GM12873 (cell line): Measurements from ENCODE around the gene GNG13.

Experiments used
- TF ChIP-seq, protein P1 (sequence below): IDR thresholded peaks from 2 replicates; pipeline ENCODE4 v1.5.1; 2012; ENCODE audit warnings: low read depth, mild to moderate bottlenecking, moderate library complexity, low read length, control low read depth; ENCODE audit not compliant: insufficient read depth; ENCODE audit errors: missing control alignments

Gene GNG13

DNA sequence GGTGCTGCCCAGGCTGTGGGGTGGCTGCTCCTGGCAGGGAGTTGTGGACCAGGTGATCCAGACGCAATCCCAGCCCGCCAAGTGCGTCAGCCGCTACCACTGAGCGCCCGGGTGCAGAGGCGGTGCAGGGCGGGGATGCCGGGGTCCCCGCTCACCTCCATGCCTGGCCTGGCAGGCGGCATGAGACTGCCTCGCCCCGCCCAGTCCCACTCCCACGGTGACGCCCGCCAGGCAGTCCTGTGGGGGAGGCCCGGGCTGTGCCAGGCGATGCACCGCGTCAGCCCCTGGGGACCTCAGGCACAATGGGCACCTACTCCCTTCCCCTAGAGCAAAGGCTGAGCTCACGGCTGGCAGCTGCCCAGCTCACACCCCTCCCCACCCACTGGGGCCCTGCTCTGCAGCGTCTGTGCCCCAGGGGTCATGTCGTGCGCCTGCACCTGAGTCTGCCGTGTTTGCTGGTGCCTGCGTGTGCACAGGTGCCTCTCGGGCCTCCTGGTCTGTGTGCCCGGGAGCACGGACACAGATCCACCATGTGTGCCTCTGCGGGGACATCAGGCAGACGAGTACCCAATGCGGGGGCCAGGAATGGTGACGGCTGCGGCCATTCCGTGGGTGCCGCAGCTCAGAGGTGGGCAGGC is 17.6 kb downstream of the GNG13 start:
- TF ChIP-seq, protein P1, sequence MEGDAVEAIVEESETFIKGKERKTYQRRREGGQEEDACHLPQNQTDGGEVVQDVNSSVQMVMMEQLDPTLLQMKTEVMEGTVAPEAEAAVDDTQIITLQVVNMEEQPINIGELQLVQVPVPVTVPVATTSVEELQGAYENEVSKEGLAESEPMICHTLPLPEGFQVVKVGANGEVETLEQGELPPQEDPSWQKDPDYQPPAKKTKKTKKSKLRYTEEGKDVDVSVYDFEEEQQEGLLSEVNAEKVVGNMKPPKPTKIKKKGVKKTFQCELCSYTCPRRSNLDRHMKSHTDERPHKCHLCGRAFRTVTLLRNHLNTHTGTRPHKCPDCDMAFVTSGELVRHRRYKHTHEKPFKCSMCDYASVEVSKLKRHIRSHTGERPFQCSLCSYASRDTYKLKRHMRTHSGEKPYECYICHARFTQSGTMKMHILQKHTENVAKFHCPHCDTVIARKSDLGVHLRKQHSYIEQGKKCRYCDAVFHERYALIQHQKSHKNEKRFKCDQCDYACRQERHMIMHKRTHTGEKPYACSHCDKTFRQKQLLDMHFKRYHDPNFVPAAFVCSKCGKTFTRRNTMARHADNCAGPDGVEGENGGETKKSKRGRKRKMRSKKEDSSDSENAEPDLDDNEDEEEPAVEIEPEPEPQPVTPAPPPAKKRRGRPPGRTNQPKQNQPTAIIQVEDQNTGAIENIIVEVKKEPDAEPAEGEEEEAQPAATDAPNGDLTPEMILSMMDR: no peak

GRCh38 chr16:782258-782657 is 18.3 kb downstream of the GNG13 start:
- TF ChIP-seq, protein P1: no peak

DNA sequence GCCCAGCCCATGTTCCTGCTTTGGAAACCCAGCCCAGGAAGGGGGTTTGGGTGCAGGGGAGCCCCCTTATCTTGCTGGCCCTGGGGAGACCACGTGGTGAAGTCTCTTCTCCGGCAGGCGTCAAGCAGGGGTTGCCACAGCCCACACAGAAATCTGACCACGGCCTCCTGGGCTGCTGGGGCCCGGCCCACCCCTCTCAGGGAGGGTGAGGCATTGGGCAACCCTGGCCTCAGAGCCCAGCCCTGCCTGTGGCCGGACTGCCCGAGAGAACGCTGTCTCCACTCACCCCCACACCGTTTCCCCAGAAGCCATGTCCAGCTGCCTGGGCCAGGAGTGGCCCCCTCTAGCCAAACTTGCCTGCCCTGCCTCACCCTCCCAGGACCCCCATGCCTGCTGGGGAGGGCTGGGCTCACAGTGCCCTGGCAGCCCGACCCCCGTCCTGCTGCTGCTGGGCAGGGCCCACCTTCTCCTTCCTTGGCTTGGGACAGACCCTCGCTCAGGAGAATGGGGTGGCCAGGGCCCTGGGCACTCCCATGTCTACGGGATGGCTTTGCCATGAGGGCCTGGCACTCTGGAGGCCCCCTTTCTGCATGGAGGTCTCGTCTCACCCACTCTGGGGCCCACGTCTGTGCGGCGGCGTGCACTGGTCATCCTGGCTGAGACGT is 19.1 kb downstream of the GNG13 start:
- TF ChIP-seq, protein P1: no peak

DNA sequence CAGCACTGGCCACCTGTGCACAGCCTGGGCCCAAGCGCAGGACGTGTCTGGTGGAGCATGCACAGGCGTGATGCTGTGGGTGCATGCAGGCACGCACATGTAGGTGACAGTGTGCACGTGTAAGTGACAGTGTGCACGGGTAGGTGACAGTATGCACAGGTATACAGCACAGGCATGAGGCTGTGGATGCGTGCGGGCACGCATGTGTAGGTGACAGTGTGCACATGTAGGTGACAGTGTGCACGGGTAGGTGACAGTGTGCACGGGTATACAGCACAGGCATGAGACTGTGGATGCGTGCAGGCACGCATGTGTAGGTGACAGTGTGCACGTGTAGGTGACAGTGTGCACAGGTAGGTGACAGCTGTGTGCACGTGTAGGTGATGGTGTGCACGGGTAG is 20.2 kb downstream of the GNG13 start:
- TF ChIP-seq, protein P1: no peak

- TF ChIP-seq, protein P1: no peak
Observed at GRCh38 chr16:779561-779960, 21.0 kb downstream of the GNG13 start.

DNA sequence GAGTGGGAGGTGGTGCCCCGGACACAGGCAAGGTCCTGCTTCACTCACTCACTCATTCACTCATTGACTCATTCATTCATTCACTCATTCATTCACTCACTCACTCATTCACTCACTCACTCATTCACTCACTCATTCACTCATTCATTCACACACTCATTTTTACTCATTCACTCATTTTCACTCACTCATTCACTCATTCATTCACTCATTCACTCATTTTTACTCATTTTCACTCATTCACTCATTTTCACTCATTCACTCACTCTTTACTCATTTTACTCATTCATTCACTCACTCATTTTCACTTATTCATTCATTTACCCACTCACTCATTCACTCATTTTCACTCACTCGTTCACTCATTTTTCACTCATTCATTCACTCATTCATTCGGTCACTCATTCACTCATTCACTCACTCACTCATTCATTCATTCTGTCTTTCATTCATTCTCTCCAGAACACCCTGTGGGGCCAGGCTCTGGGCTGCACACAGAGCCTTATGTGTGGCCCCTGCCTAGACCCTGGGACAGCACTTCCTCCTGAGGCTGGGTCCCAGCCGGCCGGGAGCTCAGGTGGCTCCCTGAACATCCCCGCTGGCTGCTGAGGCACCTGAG is 21.5 kb downstream of the GNG13 start:
- TF ChIP-seq, protein P1: no peak

- TF ChIP-seq, protein P1: no peak
Observed at GRCh38 chr16:778447-778846, 22.1 kb downstream of the GNG13 start.
